Activated CD4-positive, alpha-beta T cell treated with anti-CD3 and anti-CD28 coated beads for 24 hours (primary cell): ENCODE data around the gene HRAS.

Experiments used
- DNase-seq, 2 donors: peaks; one replicate each; pipeline ENCODE4 v3.0.0-alpha.2; 2020; ENCODE audit warnings: low read depth in 2 of 2

The HRAS gene

GRCh38 chr11:554428-555226 is 19.3 kb upstream of the HRAS start:
- peak; percentile 62 to 65 for DNase-seq

GRCh38 chr11:553988-554340 is 18.6 kb upstream of the HRAS start:
- DNase-seq = no peak

- no peak for DNase-seq
Measured at GRCh38 chr11:553083-553987, 18.0 kb upstream of the HRAS start.

- no peak for DNase-seq
Measured at GRCh38 chr11:551596-551995, 16.2 kb upstream of the HRAS start.

- DNase-seq = no peak
Measured at GRCh38 chr11:551131-551530, 15.8 kb upstream of the HRAS start.

GRCh38 chr11:550746-551085 is 15.3 kb upstream of the HRAS start:
- DNase-seq = no peak

- DNase-seq = no peak
Measured at GRCh38 chr11:550021-550745, 14.8 kb upstream of the HRAS start.

- DNase-seq = no peak
Measured at GRCh38 chr11:548700-549603, 13.6 kb upstream of the HRAS start.

- no peak for DNase-seq
Measured at GRCh38 chr11:545171-545570, 9.8 kb upstream of the HRAS start.

- no peak for DNase-seq
Measured at GRCh38 chr11:544817-545166, 9.4 kb upstream of the HRAS start.

- DNase-seq = no peak
Measured at GRCh38 chr11:541433-541885, 6.1 kb upstream of the HRAS start.

GRCh38 chr11:540583-541432 is 5.4 kb upstream of the HRAS start:
- no peak for DNase-seq

GRCh38 chr11:539971-540481 is 4.7 kb upstream of the HRAS start:
- DNase-seq = no peak

- DNase-seq = no peak
Measured at GRCh38 chr11:538431-539051, 3.2 kb upstream of the HRAS start.

GRCh38 chr11:537622-538430 is 2.5 kb upstream of the HRAS start:
- no peak for DNase-seq

- peak; percentile 86 for DNase-seq
Measured at GRCh38 chr11:536841-537621, 1.7 kb upstream of the HRAS start, which contains the start of gene LRRC56. TSS of gene LRRC56 (plus strand) at chr11:537527. CDS start at chr11:540685, 3,158 bp downstream.

GRCh38 chr11:535210-535518 is 212 bp downstream of the HRAS start:
- DNase-seq = no peak
